K562 (cell line): ENCODE measurements around the gene MYO16. TPM values are rescaled to one million over a fixed set of nuclear protein-coding genes. Genes with fewer than 3 reads are reported as not detected.

Experiments used
- ATAC-seq: fragments of 200-7000 bp; cut with Tn5 transposase; 3 replicates; pipeline ENCODE4 v1.9.1; 2020; ENCODE audit warnings: moderate library complexity
- BruUV-seq: library from RNA; stranded (reverse); fragments of 400-500 nt; replicated peaks from 2 replicates; lab custom pipeline; 2021; lab: Mats Ljungman, UMichigan
- CTCF ChIA-PET: fragments of 300-600 bp; formaldehyde crosslinking; extraction: SDS; loops from one replicate; lab custom pipeline; 2021; ENCODE audit warnings: low intra/inter-chr PET ratio; lab: Yijun Ruan, JAX
- POLR2A ChIA-PET: fragments of 300-600, 350-650 bp; sonication (Branson Sonifier 250); formaldehyde crosslinking; extraction: SDS; loops from one replicate; lab custom pipeline; 2021; ENCODE audit warnings: antibody characterized with exemption, inconsistent platforms; lab: Yijun Ruan, JAX
- DNase-seq, 4 experiments: peaks; one replicate each; pipeline versions ENCODE4 v3.0.0 to v3.0.0-alpha.2; 2011 to 2018; ENCODE audit warnings: low spot score in 3 of 4, mixed read lengths in 3 of 4; ENCODE audit errors: extremely low read depth in 1 of 4
- FAIRE-seq: peaks from 2 replicates; lab custom pipeline; 2011; peaks lifted over from hg19 to GRCh38; lab: Jason Lieb, UNC
- H2AFZ ChIP-seq: 2 replicates; pipeline ENCODE4 v1.6.0; 2011; ENCODE audit warnings: low read depth, low read length, control low read depth, inconsistent platforms
- H3K27ac ChIP-seq: fragments of 200-600 bp; 3 replicates; pipeline ENCODE4 v1.8.0; 2011; ENCODE audit warnings: low read depth, mild to moderate bottlenecking, control low read depth, inconsistent platforms, low read length, moderate library complexity, mixed read lengths; ENCODE audit errors: extremely low read depth
- H3K27me3 ChIP-seq, 2 experiments: fragments of 300-600 bp in 1 of 2; 2 replicates in 1 of 2; 3 replicates in 1 of 2; pipeline versions ENCODE4 v1.6.0 to v1.8.0; 2011; ENCODE audit warnings: inconsistent platforms in 2 of 2, low read length in 2 of 2, mild to moderate bottlenecking in 1 of 2, mixed read lengths in 1 of 2, moderate library complexity in 1 of 2; ENCODE audit not compliant: control insufficient read depth in 2 of 2, insufficient read depth in 2 of 2
- H3K36me3 ChIP-seq: fragments of 300-600 bp; 3 replicates; pipeline ENCODE4 v1.8.0; 2011; ENCODE audit warnings: mild to moderate bottlenecking, low read length, inconsistent platforms; ENCODE audit not compliant: control insufficient read depth, insufficient read depth
- H3K4me1 ChIP-seq, 2 experiments: fragments of 200-600 bp in 1 of 2; replicated peaks in 1 of 2; 2 replicates in 1 of 2; 3 replicates in 1 of 2; pipeline versions ENCODE4 v1.5.1 to v1.8.0; 2011; ENCODE audit warnings: inconsistent platforms in 2 of 2, low read length in 2 of 2, mild to moderate bottlenecking in 1 of 2, mixed read lengths in 1 of 2, moderate library complexity in 1 of 2; ENCODE audit not compliant: control insufficient read depth in 2 of 2, insufficient read depth in 2 of 2
- H3K4me2 ChIP-seq: 2 replicates; pipeline ENCODE4 v1.6.1; 2011; ENCODE audit warnings: low read length, control low read depth, inconsistent platforms, mixed read lengths; ENCODE audit not compliant: insufficient read depth
- H3K4me3 ChIP-seq: fragments of 200-600 bp; sonication (generic), shearing (Covaris generic); 2 replicates; pipeline ENCODE4 v1.5.1; 2016; ENCODE audit warnings: control low read depth, inconsistent platforms
- H3K79me2 ChIP-seq: fragments of 200-600 bp; 3 replicates; pipeline ENCODE4 v1.8.0; 2011; ENCODE audit warnings: low read length, inconsistent platforms; ENCODE audit not compliant: control insufficient read depth, insufficient read depth
- H3K9ac ChIP-seq, 2 experiments: 2 replicates each; pipeline versions ENCODE4 v1.6.0 to v1.6.1; 2011; ENCODE audit warnings: low read depth in 2 of 2, low read length in 2 of 2, control low read depth in 1 of 2, inconsistent platforms in 1 of 2, mild to moderate bottlenecking in 1 of 2, mixed read lengths in 1 of 2; ENCODE audit not compliant: insufficient read depth in 1 of 2
- H3K9me1 ChIP-seq: one replicate; pipeline ENCODE4 v1.6.0; 2011; ENCODE audit warnings: inconsistent platforms, mild to moderate bottlenecking, low read length, moderate library complexity; ENCODE audit not compliant: control insufficient read depth, insufficient read depth
- H3K9me3 ChIP-seq: replicated peaks from 2 replicates; pipeline ENCODE4 v1.5.1; 2011; ENCODE audit warnings: low read depth, low read length, inconsistent platforms; ENCODE audit not compliant: control insufficient read depth, insufficient read depth
- H4K20me1 ChIP-seq: replicated peaks from 2 replicates; pipeline ENCODE4 v1.6.1; 2011; ENCODE audit warnings: low read length, inconsistent platforms, mixed read lengths; ENCODE audit not compliant: control insufficient read depth, insufficient read depth
- BRCA1 ChIP-seq, 2 experiments: fragments of 450-650 bp in 1 of 2; sonication (generic) in 1 of 2; formaldehyde crosslinking in 1 of 2; IDR thresholded peaks; 2 replicates each; pipeline versions ENCODE4 v1.5.0 to v1.6.1; 2017 to 2020; ENCODE audit warnings: mild to moderate bottlenecking in 1 of 2, missing genetic modification reagents in 1 of 2
- CTCFL ChIP-seq: IDR thresholded peaks from 2 replicates; pipeline ENCODE4 v1.6.1; 2011; ENCODE audit warnings: borderline replicate concordance, low read depth, mild to moderate bottlenecking, moderate library complexity, low read length; ENCODE audit not compliant: insufficient read depth, poor library complexity, severe bottlenecking
- GATA2 ChIP-seq: sonication (generic); formaldehyde crosslinking; IDR thresholded peaks from 2 replicates; pipeline ENCODE4 v1.4.0; 2020; ENCODE audit warnings: mild to moderate bottlenecking, missing genetic modification reagents
- GTF2F1 ChIP-seq: IDR thresholded peaks from 2 replicates; pipeline ENCODE4 v1.6.1; 2011; ENCODE audit warnings: low read depth, low read length, improper control_type of control experiment
- JUND ChIP-seq, 2 experiments: IDR thresholded peaks; 2 replicates in 1 of 2; 3 replicates in 1 of 2; pipeline ENCODE4 v1.6.1; 2011; ENCODE audit warnings: borderline replicate concordance in 2 of 2, low read depth in 2 of 2, low read length in 2 of 2, improper control_type of control experiment in 1 of 2, missing biosample characterization in 1 of 2, missing genetic modification characterization in 1 of 2, missing genetic modification reagents in 1 of 2
- NCOA4 ChIP-seq: fragments of 450-650 bp; IDR thresholded peaks from 2 replicates; pipeline ENCODE4 v1.6.1; 2018; ENCODE audit warnings: mild to moderate bottlenecking; ENCODE audit not compliant: partially characterized antibody
- PCBP1 ChIP-seq: fragments of 200-400 bp; formaldehyde crosslinking; IDR thresholded peaks from 2 replicates; pipeline ENCODE4 v1.6.1; 2018; ENCODE audit warnings: mild to moderate bottlenecking, low read depth, low read length; ENCODE audit not compliant: poor library complexity, severe bottlenecking
- THAP7 ChIP-seq: fragments of 250-450 bp; sonication (Bioruptor Pico); IDR thresholded peaks from 2 replicates; pipeline ENCODE4 v1.5.0; 2021
- ZNF217 ChIP-seq: sonication (generic); formaldehyde crosslinking; IDR thresholded peaks from 2 replicates; pipeline ENCODE4 v1.8.0; 2022; ENCODE audit warnings: mild to moderate bottlenecking, missing genetic modification reagents
- ZNF232 ChIP-seq: sonication (generic); formaldehyde crosslinking; IDR thresholded peaks from 2 replicates; pipeline ENCODE4 v1.8.0; 2022; ENCODE audit warnings: mild to moderate bottlenecking, missing genetic modification reagents
- ZNF282 ChIP-seq: sonication (generic); formaldehyde crosslinking; IDR thresholded peaks from 2 replicates; pipeline ENCODE4 v1.8.1; 2023; ENCODE audit warnings: missing genetic modification reagents
- ZNF3 ChIP-seq: fragments of 250-450 bp; sonication (Bioruptor Pico); IDR thresholded peaks from 2 replicates; pipeline ENCODE4 v1.5.0; 2021; ENCODE audit warnings: mild to moderate bottlenecking, moderate library complexity
- WGBS: fragments of 100-300 bp; shearing (Covaris generic); methylation state at CpG from one replicate; pipeline ENCODE4 v1.1.6; 2016; ENCODE audit warnings: low coverage, mixed read lengths; ENCODE audit not compliant: insufficient coverage; ENCODE audit errors: missing lambda C conversion rate; 5-methylcytosine and 5-hydroxymethylcytosine counted together
- in situ Hi-C: fragments of 300-500 bp; cut with MboI; formaldehyde crosslinking; loops from 4 replicates; pipeline ENCODE4 v1.15.0; 2018; ENCODE audit warnings: inconsistent platforms, mixed read lengths
- intact Hi-C: fragments of 100-400 bp; cut with micrococcal nuclease; formaldehyde crosslinking; loops from 2 replicates; pipeline ENCODE4 v1.14.2; 2022
- polyA plus RNA-seq, 8 experiments: library from polyadenylated mRNA; depleted of rRNA in 4 of 8; stranded (reverse) in 5 of 8; unstranded in 3 of 8; fragments of >200 nt; fragmentation: Nextera tagmentation in 2 of 8; fragmentation: Illumina TruSeq in 1 of 8; extraction: Ambion mirVana in 2 of 8; extraction: Trizol in 1 of 8; gene quantifications; 2 replicates each; pipeline versions ENCODE4 v1.2.1 to v1.2.3, GENCODE V29; 2011 to 2014; ENCODE audit warnings: inconsistent platforms in 1 of 8, missing spikeins in 1 of 8
- total RNA-seq, 7 experiments: library from RNA; depleted of rRNA in 6 of 7; stranded (reverse); fragments of >200 nt in 6 of 7; fragmentation: Illumina TruSeq in 2 of 7; extraction: Trizol in 2 of 7; gene quantifications; 2 replicates each; pipeline versions ENCODE4 v1.2.1 to v1.2.3, GENCODE V29; 2011 to 2021; ENCODE audit warnings: low replicate concordance in 1 of 7
- TF ChIP-seq, protein P1 (sequence below): sonication (generic); formaldehyde crosslinking; IDR thresholded peaks from 2 replicates; pipeline ENCODE4 v1.8.0; 2023; ENCODE audit warnings: missing genetic modification reagents, mild to moderate bottlenecking, borderline replicate concordance

MYO16 gene
- total and polyA plus RNA-seq, 9 of the 15 experiments (the other 6 are each of a cell fraction or from before 2014, with no cell fraction given) = 4.3 to 45.7 (median 12.1) TPM

DNA sequence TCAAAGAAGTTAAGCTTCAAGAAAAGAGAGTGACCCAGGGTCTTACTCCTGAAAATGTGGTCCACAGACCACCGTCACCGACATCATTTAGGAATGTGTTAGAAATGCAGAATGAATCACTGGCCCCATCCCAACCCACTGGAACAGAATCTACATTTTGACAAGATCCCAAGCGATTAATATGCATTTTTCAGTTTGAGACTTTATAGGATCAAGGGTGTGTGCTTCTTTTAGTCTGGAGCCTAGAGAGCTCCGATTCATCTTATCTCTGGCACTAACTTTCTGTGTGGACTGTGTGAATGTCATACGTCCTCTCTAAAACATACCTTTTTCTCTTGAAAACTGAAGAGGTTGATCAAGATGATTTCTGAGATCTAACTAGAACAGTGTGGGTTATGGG is 484.8 kb downstream of the MYO16 start:
- WGBS = 26% methylated on average over 4 of the region's 5 CpGs
- no peak overlapping the region for H3K9ac ChIP-seq
- H3K9me3 ChIP-seq = no peaks in the 10 kb centered on the region
- TF ChIP-seq GTF2F1 (no peak), ZNF232 (CRISPR knock-in tag) (no peak), CTCFL (no peak), ZNF3 (CRISPR knock-in tag) (no peak), BRCA1 (IDR thresholded peaks at IDR 0.05) (no peak), BRCA1 (CRISPR knock-in tag; IDR thresholded peaks at IDR 0.05) (no peak), NCOA4 (no peak), THAP7 (CRISPR knock-in tag) (no peak), JUND (IDR thresholded peaks at IDR 0.05; ENCODE audit: borderline replicate concordance, low read depth, low read length) (no peak), JUND (tag; IDR thresholded peaks at IDR 0.05; ENCODE audit: borderline replicate concordance, low read depth, low read length) (no peak), GATA2 (CRISPR knock-in tag) (no peak), ZNF282 (CRISPR knock-in tag) (no peak), PCBP1 (no peak), ZNF217 (no peak)
- TF ChIP-seq, protein P1, sequence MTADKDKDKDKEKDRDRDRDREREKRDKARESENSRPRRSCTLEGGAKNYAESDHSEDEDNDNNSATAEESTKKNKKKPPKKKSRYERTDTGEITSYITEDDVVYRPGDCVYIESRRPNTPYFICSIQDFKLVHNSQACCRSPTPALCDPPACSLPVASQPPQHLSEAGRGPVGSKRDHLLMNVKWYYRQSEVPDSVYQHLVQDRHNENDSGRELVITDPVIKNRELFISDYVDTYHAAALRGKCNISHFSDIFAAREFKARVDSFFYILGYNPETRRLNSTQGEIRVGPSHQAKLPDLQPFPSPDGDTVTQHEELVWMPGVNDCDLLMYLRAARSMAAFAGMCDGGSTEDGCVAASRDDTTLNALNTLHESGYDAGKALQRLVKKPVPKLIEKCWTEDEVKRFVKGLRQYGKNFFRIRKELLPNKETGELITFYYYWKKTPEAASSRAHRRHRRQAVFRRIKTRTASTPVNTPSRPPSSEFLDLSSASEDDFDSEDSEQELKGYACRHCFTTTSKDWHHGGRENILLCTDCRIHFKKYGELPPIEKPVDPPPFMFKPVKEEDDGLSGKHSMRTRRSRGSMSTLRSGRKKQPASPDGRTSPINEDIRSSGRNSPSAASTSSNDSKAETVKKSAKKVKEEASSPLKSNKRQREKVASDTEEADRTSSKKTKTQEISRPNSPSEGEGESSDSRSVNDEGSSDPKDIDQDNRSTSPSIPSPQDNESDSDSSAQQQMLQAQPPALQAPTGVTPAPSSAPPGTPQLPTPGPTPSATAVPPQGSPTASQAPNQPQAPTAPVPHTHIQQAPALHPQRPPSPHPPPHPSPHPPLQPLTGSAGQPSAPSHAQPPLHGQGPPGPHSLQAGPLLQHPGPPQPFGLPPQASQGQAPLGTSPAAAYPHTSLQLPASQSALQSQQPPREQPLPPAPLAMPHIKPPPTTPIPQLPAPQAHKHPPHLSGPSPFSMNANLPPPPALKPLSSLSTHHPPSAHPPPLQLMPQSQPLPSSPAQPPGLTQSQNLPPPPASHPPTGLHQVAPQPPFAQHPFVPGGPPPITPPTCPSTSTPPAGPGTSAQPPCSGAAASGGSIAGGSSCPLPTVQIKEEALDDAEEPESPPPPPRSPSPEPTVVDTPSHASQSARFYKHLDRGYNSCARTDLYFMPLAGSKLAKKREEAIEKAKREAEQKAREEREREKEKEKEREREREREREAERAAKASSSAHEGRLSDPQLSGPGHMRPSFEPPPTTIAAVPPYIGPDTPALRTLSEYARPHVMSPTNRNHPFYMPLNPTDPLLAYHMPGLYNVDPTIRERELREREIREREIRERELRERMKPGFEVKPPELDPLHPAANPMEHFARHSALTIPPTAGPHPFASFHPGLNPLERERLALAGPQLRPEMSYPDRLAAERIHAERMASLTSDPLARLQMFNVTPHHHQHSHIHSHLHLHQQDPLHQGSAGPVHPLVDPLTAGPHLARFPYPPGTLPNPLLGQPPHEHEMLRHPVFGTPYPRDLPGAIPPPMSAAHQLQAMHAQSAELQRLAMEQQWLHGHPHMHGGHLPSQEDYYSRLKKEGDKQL = no peak

More for the DNA sequence above, 484.8 kb downstream of the MYO16 start:
- H3K4me1 ChIP-seq = no peaks in the 10 kb centered on the region
- intact Hi-C loops = no loop called here
- H3K27me3 ChIP-seq = no peaks in the 10 kb centered on the region
- ATAC-seq = no peak
- no peaks in the 10 kb centered on the region for H3K9me1 ChIP-seq
- in situ Hi-C loops = no loop called here
- H3K4me2 ChIP-seq = no peak overlapping the region
- FAIRE-seq = no peak
- ChIA-PET CTCF (no interaction called here), POLR2A (no interaction called here)
- DNase-seq = no peak
- H3K79me2 ChIP-seq = no peaks in the 10 kb centered on the region
- no TSS peak for BruUV-seq
- no peak overlapping the region for H3K4me3 ChIP-seq
- no peaks in the 10 kb centered on the region for H4K20me1 ChIP-seq
- H3K27ac ChIP-seq = no peak overlapping the region
- no peak overlapping the region for H2AFZ ChIP-seq
- no peaks in the 10 kb centered on the region for H3K36me3 ChIP-seq
